Ectodermal cell (in vitro differentiated cells): ENCODE results near the gene MPP2.

ENCODE experiments used
- H3K27ac ChIP-seq: 2 replicates; pipeline ENCODE4 v1.7.0; 2013; ENCODE audit warnings: mild to moderate bottlenecking, low read depth, low read length; ENCODE audit not compliant: insufficient read depth, poor library complexity, severe bottlenecking
- H3K27me3 ChIP-seq: 2 replicates; pipeline ENCODE4 v1.7.0; 2013; ENCODE audit warnings: mild to moderate bottlenecking, low read length; ENCODE audit not compliant: insufficient read depth, control insufficient read depth, poor library complexity, severe bottlenecking
- H3K36me3 ChIP-seq: one replicate; pipeline ENCODE4 v1.7.0; 2013; ENCODE audit warnings: low read length; ENCODE audit not compliant: control insufficient read depth, insufficient read depth
- H3K4me1 ChIP-seq: one replicate; pipeline ENCODE4 v1.7.0; 2013; ENCODE audit warnings: low read length; ENCODE audit not compliant: control insufficient read depth, insufficient read depth
- H3K4me3 ChIP-seq: 2 replicates; pipeline ENCODE4 v1.7.0; 2013; ENCODE audit warnings: low read depth, low read length, control low read depth; ENCODE audit not compliant: insufficient read depth
- H3K9me3 ChIP-seq: 2 replicates; pipeline ENCODE4 v1.7.0; 2013; ENCODE audit warnings: mild to moderate bottlenecking, low read length, moderate library complexity; ENCODE audit not compliant: control insufficient read depth
- WGBS, 2 experiments: methylation state at CpG; one replicate each; pipeline ENCODE4 v1.1.7; 2013; ENCODE audit warnings: missing lambda C conversion rate in 2 of 2; 5-methylcytosine and 5-hydroxymethylcytosine counted together

MPP2 gene

GRCh38 chr17:43864161-43864984 is 43.0 kb downstream of the MPP2 start:
- H3K36me3 ChIP-seq: no peaks in the 10 kb centered on the region

GRCh38 chr17:43861960-43862359 is 45.4 kb downstream of the MPP2 start:
- H3K9me3 ChIP-seq: no peaks in the 10 kb centered on the region
- no peaks in the 10 kb centered on the region for H3K36me3 ChIP-seq
- no peak overlapping the region for H3K4me3 ChIP-seq
- H3K4me1 ChIP-seq: no peaks in the 10 kb centered on the region
- peaks cover 2% of the 10 kb centered on the region for H3K27me3 ChIP-seq
- 91 to 94% methylated on average over 9 of the region's 9 CpGs for WGBS, 2 experiments
- H3K27ac ChIP-seq: no peak overlapping the region

More at GRCh38 chr17:43864161-43864984, 43.0 kb downstream of the MPP2 start:
- H3K27ac ChIP-seq: no peak overlapping the region
- no peaks in the 10 kb centered on the region for H3K9me3 ChIP-seq
- H3K27me3 ChIP-seq: peaks cover 6% of the 10 kb centered on the region
- no peaks in the 10 kb centered on the region for H3K4me1 ChIP-seq
- H3K4me3 ChIP-seq: no peak overlapping the region
- 89% methylated on average over 4 of the region's 4 CpGs for WGBS, 2 experiments

GRCh38 chr17:43860927-43861622 is 46.3 kb downstream of the MPP2 start:
- H3K27ac ChIP-seq: no peak overlapping the region
- H3K4me3 ChIP-seq: no peak overlapping the region
- no peaks in the 10 kb centered on the region for H3K36me3 ChIP-seq
- no peaks in the 10 kb centered on the region for H3K9me3 ChIP-seq
- no peaks in the 10 kb centered on the region for H3K4me1 ChIP-seq
- no peaks in the 10 kb centered on the region for H3K27me3 ChIP-seq
- 88 to 90% methylated on average over 9 of the region's 9 CpGs for WGBS, 2 experiments

GRCh38 chr17:43860077-43860725 is 47.1 kb downstream of the MPP2 start:
- 90 to 93% methylated on average over 12 of the region's 12 CpGs for WGBS, 2 experiments
- no peak overlapping the region for H3K4me3 ChIP-seq
- H3K27me3 ChIP-seq: no peaks in the 10 kb centered on the region
- no peaks in the 10 kb centered on the region for H3K9me3 ChIP-seq
- no peaks in the 10 kb centered on the region for H3K36me3 ChIP-seq
- H3K4me1 ChIP-seq: no peaks in the 10 kb centered on the region
- no peak overlapping the region for H3K27ac ChIP-seq

GRCh38 chr17:43857957-43858600 is 49.3 kb downstream of the MPP2 start:
- no peaks in the 10 kb centered on the region for H3K27me3 ChIP-seq

GRCh38 chr17:43857141-43857540 is 50.2 kb downstream of the MPP2 start:
- no peaks in the 10 kb centered on the region for H3K36me3 ChIP-seq
- no peak overlapping the region for H3K4me3 ChIP-seq
- H3K4me1 ChIP-seq: no peaks in the 10 kb centered on the region
- 95 to 96% methylated on average over 5 of the region's 5 CpGs for WGBS, 2 experiments
- H3K27me3 ChIP-seq: no peaks in the 10 kb centered on the region
- H3K9me3 ChIP-seq: no peaks in the 10 kb centered on the region
- H3K27ac ChIP-seq: no peak overlapping the region

More at GRCh38 chr17:43857957-43858600, 49.3 kb downstream of the MPP2 start:
- Histone ChIP-seq H3K27ac (no peak overlapping the region), H3K36me3 (no peaks in the 10 kb centered on the region), H3K9me3 (no peaks in the 10 kb centered on the region), H3K4me3 (no peak overlapping the region), H3K4me1 (no peaks in the 10 kb centered on the region)
- 83 to 86% methylated on average over 12 of the region's 12 CpGs for WGBS, 2 experiments

- Histone ChIP-seq H3K36me3 (no peaks in the 10 kb centered on the region), H3K4me3 (no peak overlapping the region), H3K4me1 (no peaks in the 10 kb centered on the region), H3K9me3 (no peaks in the 10 kb centered on the region), H3K27ac (no peak overlapping the region), H3K27me3 (no peaks in the 10 kb centered on the region)
- 93 to 94% methylated on average over 3 of the region's 3 CpGs for WGBS, 2 experiments
These were observed 51.2 kb downstream of the MPP2 start for GRCh38 chr17:43856141-43856540.

- Histone ChIP-seq H3K36me3 (no peaks in the 10 kb centered on the region), H3K4me3 (no peak overlapping the region), H3K27me3 (no peaks in the 10 kb centered on the region), H3K9me3 (no peaks in the 10 kb centered on the region), H3K27ac (no peak overlapping the region), H3K4me1 (no peaks in the 10 kb centered on the region)
- WGBS, 2 experiments: 93 to 95% methylated on average over 9 of the region's 9 CpGs
These were observed 52.3 kb downstream of the MPP2 start for GRCh38 chr17:43855061-43855460.

- Histone ChIP-seq H3K27ac (no peak overlapping the region), H3K36me3 (no peaks in the 10 kb centered on the region), H3K4me1 (no peaks in the 10 kb centered on the region), H3K9me3 (no peaks in the 10 kb centered on the region), H3K27me3 (no peaks in the 10 kb centered on the region), H3K4me3 (no peak overlapping the region)
- 85 to 88% methylated on average over 8 of the region's 8 CpGs for WGBS, 2 experiments
These were observed 52.8 kb downstream of the MPP2 start for GRCh38 chr17:43854498-43854897.

GRCh38 chr17:43853546-43853945 is 53.8 kb downstream of the MPP2 start:
- no peaks in the 10 kb centered on the region for H3K9me3 ChIP-seq
- WGBS, 2 experiments: 86 to 91% methylated on average over 7 of the region's 7 CpGs

More at GRCh38 chr17:43853546-43853945, 53.8 kb downstream of the MPP2 start:
- no peaks in the 10 kb centered on the region for H3K36me3 ChIP-seq
- H3K27me3 ChIP-seq: no peaks in the 10 kb centered on the region
- no peaks in the 10 kb centered on the region for H3K4me1 ChIP-seq
- no peak overlapping the region for H3K4me3 ChIP-seq
- H3K27ac ChIP-seq: no peak overlapping the region
